GM19372 (cell line): ENCODE results near the gene FSTL4.
"Not testable (repeated sequence)": the region's sequence is repeated elsewhere in the genome, so short reads cannot be mapped to it uniquely, and the experiment has no call there.

Experiments
- ATAC-seq: cut with Tn5 transposase; IDR thresholded peaks from one replicate; pipeline ENCODE4 v1.9.1; 2021; ENCODE audit warnings: mild to moderate bottlenecking, low read depth, moderate library complexity; ENCODE audit not compliant: unreplicated experiment

Gene FSTL4

DNA sequence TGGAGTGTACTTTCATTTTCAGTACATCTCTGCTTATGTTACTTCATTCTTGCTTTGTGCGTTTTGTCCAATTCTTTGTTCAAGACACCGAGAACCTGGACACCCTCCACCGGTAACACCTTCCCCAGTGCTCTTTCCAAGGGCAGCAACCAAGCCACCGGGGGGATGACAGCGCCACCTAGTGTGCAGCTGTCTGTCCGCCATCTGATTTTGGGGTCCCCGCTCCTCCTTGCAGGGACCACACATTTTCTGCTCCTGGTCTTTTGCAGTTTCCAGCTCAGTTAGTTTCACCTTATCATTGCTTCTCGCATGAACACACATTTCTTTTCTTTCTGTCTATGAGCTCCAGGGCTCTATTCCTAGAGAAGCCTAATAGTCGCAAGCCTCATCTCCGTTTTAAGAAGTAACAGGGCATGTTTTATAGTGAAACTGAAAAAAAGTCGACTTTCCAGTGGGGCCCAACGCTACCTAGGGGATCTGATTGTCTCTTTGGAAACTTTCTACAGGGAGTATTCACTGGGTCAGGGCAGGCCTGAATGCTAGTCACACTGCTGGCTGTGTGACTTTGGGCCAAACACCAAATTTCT, 152.1 kb downstream of the FSTL4 start:
- ATAC-seq = no peak

DNA sequence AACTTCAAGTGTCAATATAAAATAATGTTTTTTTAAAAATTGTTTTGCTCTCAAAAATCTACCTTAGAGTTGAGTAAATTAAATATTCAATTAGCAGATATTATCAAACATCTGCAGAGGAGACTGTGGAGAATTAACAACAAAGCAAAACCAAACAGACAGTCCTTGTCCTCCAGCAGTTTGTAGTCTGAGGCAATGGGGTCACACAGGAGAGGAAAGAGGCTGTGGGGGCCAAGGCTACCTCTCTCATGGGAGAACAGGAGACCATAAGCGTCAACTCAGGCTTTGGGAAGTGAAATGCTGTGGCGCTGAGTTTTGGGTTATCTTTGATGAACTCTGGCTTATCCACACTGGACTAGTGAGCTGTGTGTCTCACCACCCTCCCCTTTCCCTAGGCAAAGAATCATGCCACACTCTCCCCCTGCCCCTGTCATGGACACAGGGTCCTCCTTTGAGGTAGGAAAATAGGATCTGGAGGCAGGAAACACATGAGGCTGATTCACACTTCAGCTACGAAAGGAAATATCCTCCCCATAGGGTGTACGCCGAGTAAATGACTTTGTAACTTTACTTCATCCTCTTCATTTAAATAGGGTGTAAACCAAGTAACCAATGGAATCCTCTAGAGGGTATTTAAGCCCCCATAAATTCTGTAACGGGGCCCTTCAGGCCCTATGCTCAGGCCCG, 152.7 kb downstream of the FSTL4 start:
- no peak for ATAC-seq

DNA sequence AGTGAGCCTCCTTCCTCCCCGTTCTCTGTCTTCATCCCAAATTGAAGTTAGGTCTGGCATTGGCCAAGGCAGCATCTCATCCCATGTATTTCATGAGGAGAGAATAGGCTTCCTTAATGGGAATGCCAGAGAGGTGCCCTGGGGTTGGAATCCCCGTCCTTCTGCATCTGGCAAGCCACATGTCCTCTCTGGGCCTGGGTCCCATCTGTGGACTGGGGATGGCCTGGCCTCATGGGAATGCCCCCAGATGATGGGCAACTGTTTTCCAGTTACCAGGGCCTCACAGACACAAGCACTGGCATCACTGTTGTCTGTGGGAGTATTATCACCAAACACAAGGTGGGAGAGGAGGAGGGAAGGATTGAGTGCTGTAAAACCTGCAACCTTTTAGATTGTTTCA, 153.9 kb downstream of the FSTL4 start:
- no peak for ATAC-seq

DNA sequence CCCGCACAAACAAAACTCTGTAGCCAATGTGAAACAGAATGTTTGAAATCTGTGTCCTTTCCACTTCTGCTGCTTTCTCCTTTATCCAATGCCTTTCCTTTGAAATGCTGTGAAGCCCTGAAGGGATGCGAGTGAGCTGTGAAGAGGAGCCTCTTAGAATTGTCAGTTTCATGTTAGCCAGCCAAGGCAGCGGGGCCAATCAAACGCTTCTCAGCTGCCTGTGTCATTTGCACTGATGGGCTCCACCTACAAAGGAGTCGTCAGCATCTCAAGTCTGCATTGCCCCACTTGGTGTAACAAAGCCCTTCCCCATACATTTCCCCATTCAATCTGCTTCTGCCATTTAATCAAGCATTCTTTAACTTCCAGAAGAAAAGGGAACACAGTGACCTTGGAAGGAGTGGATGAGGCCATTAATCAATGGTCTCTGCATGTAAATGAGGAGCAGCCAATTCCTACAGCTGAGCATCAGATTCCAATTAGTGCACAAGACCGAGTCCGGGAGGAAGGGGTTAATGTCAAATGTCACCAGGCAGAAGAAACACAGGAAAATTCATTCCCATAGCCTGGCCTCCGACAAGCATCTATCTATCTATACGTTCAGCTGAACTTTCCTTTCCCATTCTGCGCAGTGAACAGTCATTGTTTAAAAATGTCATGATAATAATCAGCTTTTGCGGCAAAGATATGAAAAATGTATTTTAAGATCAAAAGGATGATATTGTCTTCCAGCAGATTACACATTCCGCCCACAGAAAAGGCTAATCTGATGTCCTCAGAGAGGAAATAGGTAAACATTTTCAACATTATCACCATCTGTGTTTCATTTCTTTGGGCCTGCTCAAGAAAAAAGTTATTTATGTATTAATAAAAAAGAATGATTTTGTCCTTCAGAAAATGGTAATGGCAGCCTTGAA, 154.6 kb downstream of the FSTL4 start:
- no peak for ATAC-seq

DNA sequence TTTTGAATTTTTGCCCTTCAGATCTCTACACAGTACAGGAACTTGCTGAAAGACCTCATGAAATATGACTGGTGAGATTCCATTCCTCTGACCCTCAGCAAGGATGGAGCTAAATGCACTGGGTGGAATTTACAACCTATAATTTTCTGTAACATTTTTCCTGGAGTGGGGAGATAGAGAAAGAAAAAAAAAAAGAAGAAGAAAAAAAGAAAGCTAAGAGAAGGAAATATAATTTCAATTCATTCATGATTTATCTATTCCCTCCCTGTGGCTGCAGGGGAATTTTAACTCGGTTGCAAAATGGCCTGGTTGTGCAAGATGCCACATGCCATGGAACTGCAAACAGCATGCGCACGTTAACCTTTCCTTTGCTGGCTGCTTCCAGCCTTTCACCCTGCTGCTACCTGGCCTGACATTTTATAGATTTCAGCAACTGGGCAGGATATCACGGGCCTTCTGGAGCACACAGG, 155.4 kb downstream of the FSTL4 start:
- no peak for ATAC-seq

DNA sequence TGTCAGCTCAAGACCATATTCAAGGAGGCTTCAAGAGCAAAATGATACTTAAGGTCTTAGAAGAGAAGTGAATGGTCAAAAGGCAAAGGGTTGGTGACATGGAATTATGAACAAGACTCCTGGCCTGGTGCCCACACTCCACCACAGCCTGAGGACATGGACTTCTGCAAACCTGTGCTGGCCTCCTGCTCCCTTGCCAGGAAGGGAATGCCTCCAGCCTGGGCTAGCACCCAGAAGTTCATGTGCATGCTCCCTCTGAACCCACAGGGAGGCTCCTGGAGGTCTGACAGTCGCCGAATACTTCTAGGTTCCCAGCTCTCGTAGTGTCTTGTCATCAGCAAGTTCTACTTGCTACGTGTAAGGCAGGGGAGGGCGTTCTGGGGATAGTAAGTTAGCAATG, 156.7 kb downstream of the FSTL4 start:
- no peak for ATAC-seq

DNA sequence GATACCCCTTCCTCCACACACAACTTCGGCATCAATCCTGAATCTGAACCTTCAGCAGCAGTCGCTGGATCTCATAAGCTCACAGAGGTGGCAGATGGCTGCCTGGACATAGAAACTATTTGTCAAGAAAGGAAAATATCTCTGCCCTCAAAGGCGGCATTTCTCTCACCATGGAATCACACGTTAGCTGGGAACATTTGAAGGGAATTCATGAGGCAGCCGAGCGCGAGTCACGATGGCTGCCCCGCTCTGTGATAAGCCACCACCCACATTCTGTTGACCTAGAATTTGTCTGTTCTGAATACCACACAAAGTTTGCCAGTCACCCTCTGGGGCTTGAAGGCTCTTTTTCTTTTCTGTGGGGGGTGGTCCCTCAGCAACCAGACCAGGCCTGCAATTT, 157.9 kb downstream of the FSTL4 start:
- no peak for ATAC-seq

DNA sequence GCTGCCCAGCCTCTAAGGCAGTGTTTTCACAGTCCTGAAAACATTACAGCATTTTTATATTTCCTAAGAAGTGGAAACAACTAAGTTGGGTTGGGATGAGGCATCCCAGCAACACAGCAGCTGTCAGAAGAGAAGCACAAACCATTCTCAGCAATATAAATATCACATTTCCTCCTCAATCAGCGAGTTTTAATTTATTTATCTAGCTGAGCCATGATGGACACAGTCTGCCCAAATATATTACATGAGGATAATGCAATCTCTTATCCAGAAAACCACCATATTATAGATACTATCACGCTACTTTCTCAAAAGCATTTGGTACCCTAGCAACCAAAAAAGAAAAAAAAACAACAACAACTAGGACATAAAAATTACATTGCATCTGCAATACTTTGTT, 158.5 kb downstream of the FSTL4 start:
- ATAC-seq = no peak

DNA sequence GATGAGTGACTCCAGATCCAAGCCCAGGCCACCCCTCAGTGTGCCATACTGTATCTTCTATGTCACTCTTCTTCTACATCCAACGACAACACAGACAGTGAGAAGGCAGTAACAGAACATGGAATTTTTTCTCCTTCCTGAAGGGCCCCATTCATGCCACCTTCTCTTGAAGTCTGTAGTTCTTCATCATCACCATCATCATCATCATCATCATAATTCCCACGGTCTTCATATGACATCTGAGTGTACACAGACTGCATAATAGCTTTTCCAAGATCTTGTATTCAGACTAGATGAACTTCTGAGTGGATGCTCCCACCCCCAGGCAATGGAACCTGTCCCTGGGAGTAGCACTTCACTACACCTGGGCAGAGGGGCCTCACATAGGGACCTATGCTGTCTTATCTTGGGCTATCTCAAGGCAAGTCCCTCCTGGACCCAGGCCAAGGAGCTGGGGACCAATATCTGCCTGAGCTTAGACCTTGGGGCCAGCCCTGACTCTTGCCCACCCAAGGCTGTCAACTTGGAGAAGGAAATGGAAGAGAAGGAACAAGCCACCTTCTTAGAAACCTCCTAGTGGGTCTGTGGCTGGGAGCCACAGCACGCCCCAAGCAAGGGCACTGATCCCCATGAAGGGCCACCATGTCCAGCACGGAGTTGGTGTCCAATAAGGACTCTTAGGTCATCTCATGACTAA, 159.1 kb downstream of the FSTL4 start:
- ATAC-seq = no peak

DNA sequence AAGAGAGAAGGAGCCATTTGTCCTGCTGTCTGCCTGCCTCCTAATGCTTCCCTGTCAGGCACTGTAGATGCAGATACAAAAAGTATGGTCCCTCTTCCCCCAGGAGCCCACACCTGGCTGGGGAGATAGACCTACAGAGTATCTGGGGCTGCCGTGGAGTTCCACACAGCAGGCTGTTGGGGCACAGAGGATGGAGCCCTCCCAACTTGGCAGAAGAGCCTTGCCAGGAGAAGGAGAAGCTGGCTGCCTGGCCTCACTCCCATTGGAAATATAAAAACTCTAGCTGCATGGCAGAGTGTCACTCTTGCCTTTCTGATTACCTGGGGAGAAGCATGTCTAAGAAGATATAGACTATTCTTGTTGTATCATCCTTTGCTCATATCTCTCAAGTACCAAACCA, 160.4 kb downstream of the FSTL4 start:
- no peak for ATAC-seq

DNA sequence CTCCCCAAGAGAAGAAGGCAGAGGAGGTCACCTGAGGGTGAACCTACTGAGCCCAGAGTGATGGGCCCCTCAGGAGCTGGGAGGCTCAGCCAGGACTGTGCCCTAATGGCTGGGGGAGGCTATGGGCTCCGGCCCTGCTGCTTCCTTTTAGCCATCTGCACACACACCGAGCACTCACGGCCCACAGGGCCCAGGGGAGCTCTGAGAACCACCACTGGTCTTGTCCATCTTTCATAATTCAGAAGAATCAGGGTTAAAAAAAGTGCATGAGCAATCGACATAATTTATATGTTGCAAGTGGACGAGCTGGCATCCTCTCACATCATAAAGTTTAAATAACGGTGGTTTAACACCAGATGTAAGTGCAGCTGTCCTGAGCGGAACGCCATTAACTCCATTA, 162.1 kb downstream of the FSTL4 start:
- no peak for ATAC-seq

DNA sequence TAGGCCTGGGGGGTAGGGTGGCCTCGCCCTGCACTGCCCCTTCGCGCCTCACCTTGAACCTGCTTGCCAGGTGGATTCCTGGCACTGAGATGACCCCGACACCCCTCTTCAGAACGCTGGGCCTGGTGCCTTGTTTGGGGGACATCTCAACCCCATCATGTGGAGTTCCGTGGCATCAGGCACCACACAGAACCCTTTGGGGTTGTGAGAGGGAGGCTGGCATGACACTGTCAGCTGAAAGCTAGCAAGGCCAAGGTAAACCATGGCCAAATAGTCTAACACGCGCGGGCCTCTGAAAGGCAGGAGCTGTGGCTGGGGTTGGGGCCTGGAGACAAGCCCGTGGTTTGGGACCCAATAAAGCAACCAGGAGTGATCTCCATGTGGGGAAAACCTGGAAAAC, 163.2 kb downstream of the FSTL4 start:
- no peak for ATAC-seq

DNA sequence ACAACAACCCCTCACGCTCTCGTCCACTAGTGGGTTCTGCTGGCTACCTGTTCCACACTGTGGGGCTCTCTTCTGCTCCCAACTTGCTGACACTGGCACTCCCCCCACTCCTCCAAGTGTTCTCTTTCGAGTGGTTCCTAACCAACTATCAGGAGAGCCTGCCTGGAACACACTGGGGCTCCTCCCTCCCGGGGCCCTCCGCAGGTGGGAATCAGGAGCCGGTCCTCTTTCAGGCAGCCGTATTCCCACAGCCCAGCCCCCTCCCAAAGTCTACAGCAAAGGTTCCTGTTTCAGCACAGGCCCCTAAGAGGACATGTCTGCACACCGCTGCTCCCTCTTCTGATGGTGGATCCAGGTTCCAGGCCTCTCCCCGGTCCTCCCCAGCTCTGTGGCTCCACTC, 165.9 kb downstream of the FSTL4 start:
- no peak for ATAC-seq

DNA sequence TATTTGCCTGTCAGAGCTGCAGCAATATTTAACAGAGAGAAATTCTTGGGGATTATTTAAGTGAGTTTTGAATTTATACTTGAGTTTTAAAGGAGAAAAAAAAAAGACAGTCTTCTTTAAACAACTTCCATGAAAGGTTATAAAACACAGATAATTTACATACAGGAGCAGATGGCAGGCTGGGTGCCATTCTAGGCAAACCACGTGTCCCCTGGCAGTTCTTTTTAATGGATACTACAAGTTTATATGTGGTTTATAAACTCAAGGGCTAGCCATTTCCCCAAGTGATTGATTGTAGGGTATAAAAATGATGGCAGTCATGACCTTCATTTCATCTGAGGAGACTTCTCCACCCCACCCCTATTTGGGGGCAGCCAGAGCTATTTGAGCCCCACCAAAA, 166.6 kb downstream of the FSTL4 start:
- no peak for ATAC-seq

DNA sequence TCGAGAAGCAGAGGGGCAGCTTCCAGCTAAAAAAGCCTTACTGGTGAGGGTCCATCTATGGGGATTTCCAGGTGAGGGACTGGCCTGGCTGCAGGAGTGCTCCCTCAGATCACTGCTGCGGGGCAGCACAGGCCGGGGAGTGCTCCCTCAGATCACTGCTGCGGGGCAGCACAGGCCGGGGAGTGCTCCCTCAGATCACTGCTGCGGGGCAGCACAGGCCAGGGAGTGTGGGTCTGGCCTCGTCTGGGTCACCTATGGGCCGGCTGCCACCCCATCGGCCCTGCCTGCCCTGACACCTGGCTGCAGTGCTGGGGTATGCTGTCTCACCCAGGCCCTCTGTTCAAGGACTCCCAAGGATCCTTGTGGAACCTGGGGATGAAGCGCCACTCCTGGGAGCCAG, 167.1 kb downstream of the FSTL4 start:
- ATAC-seq = not testable (repeated sequence)

DNA sequence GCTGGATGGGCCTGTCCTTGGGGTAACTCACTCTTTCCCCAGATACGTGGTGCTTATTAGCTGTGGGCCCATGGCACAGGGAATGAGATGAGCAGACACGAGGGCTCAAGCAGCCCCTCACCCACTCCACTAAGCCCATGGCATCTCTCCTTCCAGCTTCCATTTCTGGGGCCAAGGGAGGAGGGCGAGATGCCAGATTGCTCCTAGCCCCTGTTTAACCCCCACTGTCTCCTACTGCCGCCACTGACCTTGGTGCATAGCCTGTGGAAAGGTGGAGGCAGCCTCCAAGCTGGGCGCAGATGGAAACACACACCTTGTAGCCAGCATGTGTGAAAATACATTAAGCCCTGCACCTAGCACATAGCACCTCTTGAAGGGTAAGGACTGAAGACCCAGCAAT, 167.6 kb downstream of the FSTL4 start:
- ATAC-seq = no peak

DNA sequence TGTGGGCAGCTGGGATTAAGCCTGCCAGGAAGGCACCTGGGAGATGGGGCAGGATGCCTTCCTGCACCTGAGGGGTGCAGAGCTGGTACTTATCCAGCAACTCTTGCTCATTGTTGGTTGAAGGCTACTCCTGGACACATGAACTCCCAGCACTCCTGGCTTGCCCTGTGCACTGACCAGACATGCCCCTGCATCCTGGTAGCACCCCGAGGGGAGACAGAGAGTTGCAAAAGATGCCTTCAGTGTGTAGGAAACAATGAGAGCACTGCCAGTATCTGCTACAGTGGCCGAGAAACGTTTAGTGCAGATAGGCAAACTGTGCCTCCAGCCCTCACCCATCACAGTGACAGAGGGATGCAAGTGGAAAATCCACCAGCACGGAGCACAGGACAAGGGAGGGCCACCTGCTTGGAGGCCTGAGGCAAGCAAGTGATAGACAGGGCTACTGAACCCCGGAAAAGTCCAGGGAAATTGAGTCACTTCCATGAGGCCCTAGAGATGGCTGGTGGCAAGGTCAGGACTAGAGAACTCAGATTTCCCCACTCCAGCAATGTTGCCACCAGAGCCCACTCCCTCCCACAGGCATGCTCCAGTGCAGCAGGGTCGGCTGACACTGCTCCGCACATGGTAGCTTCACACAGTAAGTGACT, 171.1 kb downstream of the FSTL4 start:
- no peak for ATAC-seq

DNA sequence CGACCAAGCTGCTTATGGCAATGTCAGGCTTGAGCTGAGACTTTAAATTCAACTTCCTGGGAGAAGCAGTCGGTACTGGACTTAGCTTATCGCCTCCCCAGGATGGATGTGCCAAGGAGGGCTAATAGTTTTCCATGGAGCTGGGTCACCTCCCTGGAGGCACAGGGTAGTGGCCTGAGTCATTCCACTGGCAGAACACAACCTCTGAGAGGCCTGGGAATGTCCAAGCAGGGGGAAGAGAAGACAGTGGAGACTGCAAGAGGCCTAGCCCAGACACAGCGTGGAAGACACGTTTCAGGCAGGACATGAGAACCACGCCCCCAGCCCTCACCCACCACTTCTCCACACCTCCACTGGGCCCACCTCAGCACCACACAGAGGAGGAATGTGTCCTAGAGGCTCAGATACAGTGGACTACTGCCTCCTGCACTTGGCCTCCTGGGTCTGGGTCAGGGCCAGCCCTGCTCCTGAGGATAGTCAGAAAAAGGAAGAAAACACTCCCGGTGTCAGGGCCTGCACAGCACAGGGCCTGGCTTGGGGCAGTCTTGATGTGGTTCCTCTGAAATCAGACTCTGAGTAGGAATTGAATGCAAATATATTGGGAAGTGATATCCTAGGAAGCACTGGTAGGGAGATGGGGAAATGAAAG, 171.8 kb downstream of the FSTL4 start:
- ATAC-seq = no peak

DNA sequence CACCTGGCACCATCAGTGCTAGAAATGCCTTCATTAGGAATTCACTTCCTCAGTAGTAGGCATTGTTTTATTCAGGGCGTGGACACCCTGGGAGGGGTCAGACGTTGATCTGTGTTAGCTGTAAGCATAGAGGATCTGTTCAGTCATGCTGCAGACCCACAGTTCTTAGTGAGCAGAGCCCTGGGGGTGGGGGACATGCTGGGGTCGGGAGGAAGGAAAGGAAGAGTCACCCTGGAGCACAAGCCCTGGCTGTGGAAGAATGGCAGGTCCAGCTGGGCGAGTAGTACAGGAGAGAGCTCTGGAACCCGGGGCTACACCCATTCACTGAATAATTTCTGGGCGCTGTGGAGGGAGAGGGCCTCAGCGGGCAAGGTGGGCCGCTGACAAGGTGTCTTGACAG, 172.5 kb downstream of the FSTL4 start:
- ATAC-seq = no peak

DNA sequence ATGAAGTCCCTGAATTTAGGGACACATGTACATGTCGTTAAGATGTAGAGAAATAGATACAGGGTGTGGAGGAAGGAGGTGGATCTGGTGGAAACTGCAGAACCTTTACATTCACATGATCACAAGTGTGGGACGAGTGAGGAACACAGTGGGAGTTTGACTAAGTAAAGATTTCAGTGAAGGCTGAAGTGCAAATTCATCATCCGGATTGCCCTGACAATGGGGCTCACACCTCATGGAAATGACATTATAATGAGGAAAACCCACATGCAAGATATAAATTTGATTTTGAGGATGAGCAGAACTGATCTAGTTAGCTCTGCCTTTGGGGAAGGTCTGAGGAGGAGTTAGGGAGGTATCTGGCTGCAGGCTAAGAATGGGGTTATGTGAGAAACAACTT, 173.9 kb downstream of the FSTL4 start:
- no peak for ATAC-seq
